DMS 273 treated with DMSO at 0.1 percent for 48 hours (cell line): ENCODE results near the gene RASAL1.
A peak's percentile ranks its signal among the peaks of the same experiment; 100 is the strongest.
"Not testable (repeated sequence)": the region's sequence is repeated elsewhere in the genome, so short reads cannot be mapped to it uniquely, and the experiment has no call there.

Experiments
- DNase-seq: peaks from one replicate; lab custom pipeline; 2025; lab: John Stamatoyannopoulos, UW

RASAL1 gene

GRCh38 chr12:113161415-113162016 is 26.0 kb upstream of the RASAL1 start:
- no peak for DNase-seq

- DNase-seq, result no peak
These were observed 24.4 kb upstream of the RASAL1 start for GRCh38 chr12:113159937-113160336.

GRCh38 chr12:113158439-113159203 is 23.1 kb upstream of the RASAL1 start:
- no peak for DNase-seq

- no peak for DNase-seq
These were observed 21.8 kb upstream of the RASAL1 start for GRCh38 chr12:113157218-113157859.

GRCh38 chr12:113155646-113156045 is 20.1 kb upstream of the RASAL1 start:
- DNase-seq, result no peak

- DNase-seq, result no peak
These were observed 19.5 kb upstream of the RASAL1 start for GRCh38 chr12:113155060-113155459.

- no peak for DNase-seq
These were observed 18.9 kb upstream of the RASAL1 start for GRCh38 chr12:113154351-113154973.

- DNase-seq, result peak; percentile 38
These were observed 17.6 kb upstream of the RASAL1 start for GRCh38 chr12:113152835-113153814.

- DNase-seq, result no peak
These were observed 16.8 kb upstream of the RASAL1 start for GRCh38 chr12:113152196-113152834.

GRCh38 chr12:113151655-113152054 is 16.1 kb upstream of the RASAL1 start:
- no peak for DNase-seq

- peak; percentile 34 for DNase-seq
These were observed 14.0 kb upstream of the RASAL1 start, which contains the start of gene CFAP73 for GRCh38 chr12:113149361-113150150. Gene CFAP73 (plus strand): TSS chr12:113149724. CDS start chr12:113149858, 134 bp downstream.

- DNase-seq, result no peak
These were observed 11.4 kb upstream of the RASAL1 start for GRCh38 chr12:113146999-113147398.

GRCh38 chr12:113145720-113146551 is 10.4 kb upstream of the RASAL1 start:
- no peak for DNase-seq

- DNase-seq, result no peak
These were observed 9.2 kb upstream of the RASAL1 start for GRCh38 chr12:113144806-113145205.

- DNase-seq, result no peak
These were observed 8.4 kb upstream of the RASAL1 start for GRCh38 chr12:113143959-113144358.

GRCh38 chr12:113142886-113143332 is 7.3 kb upstream of the RASAL1 start:
- no peak for DNase-seq

- DNase-seq, result no peak
These were observed 6.8 kb upstream of the RASAL1 start for GRCh38 chr12:113142173-113142885.

GRCh38 chr12:113141716-113142115 is 6.2 kb upstream of the RASAL1 start:
- DNase-seq, result not testable (repeated sequence)
